ENCODE data around the gene TBC1D2B. TPM values are rescaled to one million over a fixed set of nuclear protein-coding genes. Genes with fewer than 3 reads are reported as not detected.
A peak's percentile ranks its signal among the peaks of the same experiment; 100 is the strongest.
"Not testable (repeated sequence)": the region's sequence is repeated elsewhere in the genome, so short reads cannot be mapped to it uniquely, and the experiment has no call there.

TBC1D2B gene
- total and polyA plus RNA-seq, 4 donors: 9.8 to 109 (median 53.2) TPM

DNA sequence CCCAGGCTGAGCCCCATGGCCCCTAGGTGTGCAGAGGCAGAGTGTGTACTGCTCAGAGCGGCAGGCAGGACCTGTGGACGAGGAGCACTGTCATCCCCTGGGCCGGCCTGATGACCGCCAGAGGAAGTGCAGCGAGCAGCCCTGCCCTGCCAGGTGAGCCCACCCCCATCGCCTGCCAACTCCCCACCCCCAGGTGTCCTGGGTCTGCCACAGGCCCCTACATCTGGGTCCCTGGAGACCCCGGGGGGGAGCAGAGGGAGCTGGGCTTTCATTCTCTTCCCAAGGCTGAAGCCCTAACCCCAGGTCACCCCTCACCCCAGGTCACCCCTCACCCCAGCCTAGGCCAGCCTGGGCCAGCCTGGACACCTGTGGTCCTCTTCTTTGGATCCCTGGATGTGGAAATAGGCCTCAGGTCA is 93.1 kb downstream of the TBC1D2B start:
- ATAC-seq (ENCODE audit: low FRiP score) (no peak), DNase-seq (peak; percentile 47 to 51)
- WGBS, 2 donors: 86 to 93% methylated on average over 5 to 6 of the region's 7 CpGs

GRCh38 chr15:77983708-77984445 is 93.6 kb downstream of the TBC1D2B start:
- peak; percentile 46 to 72 for DNase-seq
- no peaks in the 10 kb centered on the region for H3K4me1 ChIP-seq (ENCODE audit: control insufficient read depth in 1 of 2, insufficient read depth in 2 of 2, low read length in 2 of 2)
- no peaks in the 10 kb centered on the region for H3K27me3 ChIP-seq (ENCODE audit: control insufficient read depth in 1 of 2, insufficient read depth in 2 of 2, low read length in 1 of 2)
- no peak overlapping the region for H3K4me3 ChIP-seq (ENCODE audit: low read length in 2 of 2)
- H3K27ac ChIP-seq (ENCODE audit: low read depth in 1 of 2, low read length in 2 of 2): no peak overlapping the region
- WGBS, 2 donors: 35 to 39% methylated on average over 15 of the region's 15 CpGs
- H3K9me3 ChIP-seq (ENCODE audit: control insufficient read depth, low read length): no peaks in the 10 kb centered on the region
- ATAC-seq (ENCODE audit: low FRiP score): no peak
- intact Hi-C loops (cut with DNase I): no loop called here
- no peaks in the 10 kb centered on the region for H3K36me3 ChIP-seq (ENCODE audit: control insufficient read depth in 1 of 2, insufficient read depth in 2 of 2, low read length in 1 of 2)

More for the DNA sequence above, 93.1 kb downstream of the TBC1D2B start:
- H3K36me3 ChIP-seq (ENCODE audit: control insufficient read depth in 1 of 2, insufficient read depth in 2 of 2, low read length in 1 of 2): no peaks in the 10 kb centered on the region
- intact Hi-C loops (cut with DNase I): no loop called here
- no peaks in the 10 kb centered on the region for H3K27me3 ChIP-seq (ENCODE audit: control insufficient read depth in 1 of 2, insufficient read depth in 2 of 2, low read length in 1 of 2)
- H3K4me1 ChIP-seq (ENCODE audit: control insufficient read depth in 1 of 2, insufficient read depth in 2 of 2, low read length in 2 of 2): no peaks in the 10 kb centered on the region
- H3K27ac ChIP-seq (ENCODE audit: low read depth in 1 of 2, low read length in 2 of 2): no peak overlapping the region
- H3K9me3 ChIP-seq (ENCODE audit: control insufficient read depth, low read length): no peaks in the 10 kb centered on the region
- H3K4me3 ChIP-seq (ENCODE audit: low read length in 2 of 2): no peak overlapping the region

GRCh38 chr15:77983091-77983707 is 94.3 kb downstream of the TBC1D2B start:
- Histone ChIP-seq H3K27ac (ENCODE audit: low read depth in 1 of 2, low read length in 2 of 2) (no peak overlapping the region), H3K36me3 (ENCODE audit: control insufficient read depth in 1 of 2, insufficient read depth in 2 of 2, low read length in 1 of 2) (no peaks in the 10 kb centered on the region), H3K4me3 (ENCODE audit: low read length in 2 of 2) (no peak overlapping the region), H3K9me3 (ENCODE audit: control insufficient read depth, low read length) (no peaks in the 10 kb centered on the region), H3K27me3 (ENCODE audit: control insufficient read depth in 1 of 2, insufficient read depth in 2 of 2, low read length in 1 of 2) (no peaks in the 10 kb centered on the region), H3K4me1 (ENCODE audit: control insufficient read depth in 1 of 2, insufficient read depth in 2 of 2, low read length in 2 of 2) (no peaks in the 10 kb centered on the region)
- 78 to 79% methylated on average over 10 of the region's 10 CpGs for WGBS, 2 donors
- DNase-seq (no peak), ATAC-seq (ENCODE audit: low FRiP score) (no peak)
- intact Hi-C loops (cut with DNase I): no loop called here

GRCh38 chr15:77982127-77982490 is 95.4 kb downstream of the TBC1D2B start:
- Histone ChIP-seq H3K4me3 (ENCODE audit: low read length in 2 of 2) (no peak overlapping the region), H3K36me3 (ENCODE audit: control insufficient read depth in 1 of 2, insufficient read depth in 2 of 2, low read length in 1 of 2) (no peaks in the 10 kb centered on the region), H3K9me3 (ENCODE audit: control insufficient read depth, low read length) (no peaks in the 10 kb centered on the region), H3K4me1 (ENCODE audit: control insufficient read depth in 1 of 2, insufficient read depth in 2 of 2, low read length in 2 of 2) (no peaks in the 10 kb centered on the region), H3K27me3 (ENCODE audit: control insufficient read depth in 1 of 2, insufficient read depth in 2 of 2, low read length in 1 of 2) (no peaks in the 10 kb centered on the region), H3K27ac (ENCODE audit: low read depth in 1 of 2, low read length in 2 of 2) (no peak overlapping the region)
- 82 to 86% methylated on average over 9 to 10 of the region's 10 CpGs for WGBS, 2 donors
- intact Hi-C loops (cut with DNase I): no loop called here
- DNase-seq (no peak), ATAC-seq (ENCODE audit: low FRiP score) (no peak)

DNA sequence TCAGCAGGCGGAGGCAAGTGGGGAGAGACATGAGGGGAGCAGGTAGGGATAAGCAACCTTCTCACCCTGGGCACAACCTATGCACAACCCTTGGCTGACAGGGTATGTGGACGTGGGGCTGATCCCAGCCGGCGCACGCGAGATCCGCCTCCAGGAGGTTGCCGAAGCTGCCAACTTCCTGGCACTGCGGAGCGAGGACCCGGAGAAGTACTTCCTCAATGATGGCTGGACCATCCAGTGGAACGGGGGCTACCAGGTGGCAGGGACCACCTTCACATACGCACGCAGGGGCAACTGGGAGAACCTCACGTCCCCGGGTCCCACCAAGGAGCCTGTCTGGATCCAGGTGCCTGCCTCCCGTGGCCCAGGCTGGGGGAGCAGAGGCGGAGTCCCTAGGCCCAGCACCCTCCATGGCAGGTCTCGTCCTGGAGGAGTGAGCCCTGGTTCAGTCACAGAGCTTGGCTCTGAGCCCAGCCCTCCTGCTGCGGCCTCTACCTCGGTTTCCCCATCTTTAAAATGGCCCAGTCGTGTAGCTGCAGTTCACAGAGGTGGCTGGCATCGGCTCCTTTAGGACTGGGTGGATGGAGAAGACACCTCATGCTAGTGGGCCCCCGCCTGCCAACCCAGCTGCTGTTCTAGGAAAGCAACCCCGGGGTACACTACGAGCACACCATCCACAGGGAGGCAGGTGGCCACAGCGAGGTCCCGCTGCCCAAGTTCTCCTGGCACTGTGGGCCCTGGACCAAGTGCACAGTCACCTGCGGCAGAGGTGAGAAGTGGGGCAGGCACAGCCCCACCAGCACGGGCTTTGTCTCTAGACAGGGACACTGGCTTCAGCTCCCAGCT is 96.0 kb downstream of the TBC1D2B start:
- no peaks in the 10 kb centered on the region for H3K9me3 ChIP-seq (ENCODE audit: control insufficient read depth, low read length)
- DNase-seq: peak in 1 of 2 donors; percentile 41
- 89% methylated on average over 30 of the region's 30 CpGs for WGBS, 2 donors
- H3K27me3 ChIP-seq (ENCODE audit: control insufficient read depth in 1 of 2, insufficient read depth in 2 of 2, low read length in 1 of 2): no peaks in the 10 kb centered on the region
- H3K27ac ChIP-seq (ENCODE audit: low read depth in 1 of 2, low read length in 2 of 2): no peak overlapping the region
- intact Hi-C loops (cut with DNase I): no loop called here
- no peak overlapping the region for H3K4me3 ChIP-seq (ENCODE audit: low read length in 2 of 2)
- ATAC-seq (ENCODE audit: low FRiP score): no peak
- no peaks in the 10 kb centered on the region for H3K4me1 ChIP-seq (ENCODE audit: control insufficient read depth in 1 of 2, insufficient read depth in 2 of 2, low read length in 2 of 2)
- no peaks in the 10 kb centered on the region for H3K36me3 ChIP-seq (ENCODE audit: control insufficient read depth in 1 of 2, insufficient read depth in 2 of 2, low read length in 1 of 2)

DNA sequence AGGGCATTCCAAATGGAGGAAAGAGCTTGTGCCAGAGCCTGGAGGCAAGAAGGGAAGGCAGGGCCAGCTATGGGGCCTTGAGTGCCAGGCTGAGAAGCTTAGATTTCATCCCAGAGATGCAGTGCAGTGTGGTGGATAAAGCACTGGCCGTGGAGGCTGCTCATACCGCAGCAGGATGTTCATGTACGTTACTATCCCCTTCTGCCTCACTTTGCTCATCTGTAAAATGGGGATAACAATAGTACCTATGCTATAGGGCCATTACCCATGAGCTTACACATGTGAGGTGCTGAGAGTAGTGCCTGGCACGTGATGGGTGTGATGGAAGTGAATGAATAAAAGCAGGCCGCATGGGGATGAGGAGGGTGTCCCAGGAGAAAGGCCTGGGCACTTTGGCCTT is 96.8 kb downstream of the TBC1D2B start:
- H3K4me3 ChIP-seq (ENCODE audit: low read length in 2 of 2); H3K27me3 ChIP-seq (ENCODE audit: control insufficient read depth in 1 of 2, insufficient read depth in 2 of 2, low read length in 1 of 2); H3K9me3 ChIP-seq (ENCODE audit: control insufficient read depth, low read length); intact Hi-C loops (cut with DNase I); ATAC-seq (ENCODE audit: low FRiP score); H3K36me3 ChIP-seq (ENCODE audit: control insufficient read depth in 1 of 2, insufficient read depth in 2 of 2, low read length in 1 of 2); DNase-seq; H3K27ac ChIP-seq (ENCODE audit: low read depth in 1 of 2, low read length in 2 of 2); H3K4me1 ChIP-seq (ENCODE audit: control insufficient read depth in 1 of 2, insufficient read depth in 2 of 2, low read length in 2 of 2): not testable (repeated sequence)
- 91 to 97% methylated on average over 4 of the region's 5 CpGs for WGBS, 2 donors

GRCh38 chr15:77980098-77980497 is 97.4 kb downstream of the TBC1D2B start:
- H3K9me3 ChIP-seq (ENCODE audit: control insufficient read depth, low read length): no peaks in the 10 kb centered on the region
- DNase-seq: no peak
- H3K27ac ChIP-seq (ENCODE audit: low read depth in 1 of 2, low read length in 2 of 2): no peak overlapping the region
- intact Hi-C loops (cut with DNase I): no loop called here
- no peaks in the 10 kb centered on the region for H3K27me3 ChIP-seq (ENCODE audit: control insufficient read depth in 1 of 2, insufficient read depth in 2 of 2, low read length in 1 of 2)
- ATAC-seq (ENCODE audit: low FRiP score): no peak
- 89 to 96% methylated on average over 8 of the region's 8 CpGs for WGBS, 2 donors
- no peaks in the 10 kb centered on the region for H3K4me1 ChIP-seq (ENCODE audit: control insufficient read depth in 1 of 2, insufficient read depth in 2 of 2, low read length in 2 of 2)
- H3K36me3 ChIP-seq (ENCODE audit: control insufficient read depth in 1 of 2, insufficient read depth in 2 of 2, low read length in 1 of 2): no peaks in the 10 kb centered on the region
- no peak overlapping the region for H3K4me3 ChIP-seq (ENCODE audit: low read length in 2 of 2)

GRCh38 chr15:77979157-77979556 is 98.4 kb downstream of the TBC1D2B start:
- H3K9me3 ChIP-seq (ENCODE audit: control insufficient read depth, low read length); ATAC-seq (ENCODE audit: low FRiP score); intact Hi-C loops (cut with DNase I); H3K36me3 ChIP-seq (ENCODE audit: control insufficient read depth in 1 of 2, insufficient read depth in 2 of 2, low read length in 1 of 2); H3K27me3 ChIP-seq (ENCODE audit: control insufficient read depth in 1 of 2, insufficient read depth in 2 of 2, low read length in 1 of 2); H3K4me3 ChIP-seq (ENCODE audit: low read length in 2 of 2); H3K4me1 ChIP-seq (ENCODE audit: control insufficient read depth in 1 of 2, insufficient read depth in 2 of 2, low read length in 2 of 2); H3K27ac ChIP-seq (ENCODE audit: low read depth in 1 of 2, low read length in 2 of 2); DNase-seq: not testable (repeated sequence)
- WGBS, 2 donors: 90 to 92% methylated on average over 6 to 7 of the region's 8 CpGs
